HepG2 (cell line): ENCODE measurements around the gene TTYH1. TPM values are rescaled to one million over a fixed set of nuclear protein-coding genes. Genes with fewer than 3 reads are reported as not detected.

Source experiments
- ATAC-seq: fragments of 200-7000 bp; cut with Tn5 transposase; 3 replicates; pipeline ENCODE4 v1.9.1; 2020; ENCODE audit warnings: mild to moderate bottlenecking, moderate library complexity
- BruUV-seq: library from RNA; stranded (reverse); fragments of 400-500 nt; replicated peaks from 2 replicates; lab custom pipeline; 2021; lab: Mats Ljungman, UMichigan
- CTCF ChIA-PET: fragments of 300-600 bp; formaldehyde crosslinking; extraction: SDS; loops from one replicate; lab custom pipeline; 2021; ENCODE audit warnings: low total read pairs, inconsistent platforms, low intra/inter-chr PET ratio; lab: Yijun Ruan, JAX
- POLR2A ChIA-PET: fragments of 350-600 bp; sonication (Branson Sonifier 250); formaldehyde crosslinking; loops from one replicate; lab custom pipeline; 2020; ENCODE audit warnings: antibody characterized with exemption, inconsistent platforms; lab: Yijun Ruan, JAX
- DNase-seq: peaks from one replicate; pipeline ENCODE4 v3.0.0-alpha.2; 2015; ENCODE audit warnings: low spot score
- FAIRE-seq: peaks from 3 replicates; lab custom pipeline; 2011; peaks lifted over from hg19 to GRCh38; lab: Jason Lieb, UNC
- H2AFZ ChIP-seq: one replicate; pipeline ENCODE4 v1.6.1; 2011; ENCODE audit warnings: low read length, inconsistent platforms
- H3K27ac ChIP-seq: fragments of 300-600 bp; 3 replicates; pipeline ENCODE4 v1.8.0; 2011; ENCODE audit warnings: mixed run types, mild to moderate bottlenecking, mixed read lengths, low read length, inconsistent platforms; ENCODE audit not compliant: insufficient read depth; ENCODE audit errors: extremely low read length
- H3K27me3 ChIP-seq, 2 experiments: fragments of 200-600 bp in 1 of 2; 2 replicates in 1 of 2; 3 replicates in 1 of 2; pipeline versions ENCODE4 v1.6.0 to v1.8.0; 2011; ENCODE audit warnings: low read length in 2 of 2, mild to moderate bottlenecking in 2 of 2, moderate library complexity in 2 of 2, inconsistent platforms in 1 of 2; ENCODE audit not compliant: insufficient read depth in 2 of 2, control insufficient read depth in 1 of 2
- H3K36me3 ChIP-seq, 2 experiments: fragments of 200-600 bp in 1 of 2; replicated peaks in 1 of 2; 2 replicates in 1 of 2; 3 replicates in 1 of 2; pipeline versions ENCODE4 v1.5.1 to v1.8.0; 2011; ENCODE audit warnings: low read length in 2 of 2, inconsistent platforms in 1 of 2; ENCODE audit not compliant: insufficient read depth in 2 of 2, control insufficient read depth in 1 of 2
- H3K4me1 ChIP-seq: 2 replicates; pipeline ENCODE4 v1.5.1; 2012; ENCODE audit warnings: low read length, inconsistent platforms; ENCODE audit not compliant: insufficient read depth
- H3K4me2 ChIP-seq: 2 replicates; pipeline ENCODE4 v1.6.0; 2011; ENCODE audit warnings: low read depth, low read length, inconsistent platforms
- H3K4me3 ChIP-seq, 3 experiments: fragments of 200-600 bp in 1 of 3; sonication (generic), shearing (Covaris generic) in 1 of 3; replicated peaks in 1 of 3; 2 replicates each; pipeline ENCODE4 v1.5.1; 2011 to 2016; ENCODE audit warnings: low read length in 3 of 3, inconsistent platforms in 2 of 3, low read depth in 2 of 3, mild to moderate bottlenecking in 2 of 3, control low read depth in 1 of 3, mixed read lengths in 1 of 3; ENCODE audit not compliant: insufficient read depth in 1 of 3
- H3K79me2 ChIP-seq: one replicate; pipeline ENCODE4 v1.6.1; 2011; ENCODE audit warnings: low read length, inconsistent platforms; ENCODE audit not compliant: insufficient read depth
- H3K9ac ChIP-seq: 2 replicates; pipeline ENCODE4 v1.6.0; 2011; ENCODE audit warnings: mild to moderate bottlenecking, low read depth, low read length, inconsistent platforms; ENCODE audit not compliant: insufficient read depth
- H3K9me3 ChIP-seq: 2 replicates; pipeline ENCODE4 v1.5.1; 2012; ENCODE audit warnings: mild to moderate bottlenecking, low read length
- H4K20me1 ChIP-seq: 2 replicates; pipeline ENCODE4 v1.6.0; 2011; ENCODE audit warnings: inconsistent platforms, mild to moderate bottlenecking, low read length, moderate library complexity; ENCODE audit not compliant: insufficient read depth
- FOXO4 ChIP-seq: sonication (generic); formaldehyde crosslinking; conservative IDR thresholded peaks from 2 replicates; pipeline ENCODE4 v1.8.1; 2023; ENCODE audit warnings: missing genetic modification reagents
- GATA4 ChIP-seq: sonication (generic); IDR thresholded peaks from 2 replicates; pipeline ENCODE4 v1.6.1; 2016; ENCODE audit warnings: antibody characterized with exemption, low read depth, borderline replicate concordance
- GTF2F1 ChIP-seq: fragments of 150-350 bp; IDR thresholded peaks from 2 replicates; pipeline ENCODE4 v1.6.1; 2014; ENCODE audit warnings: low read length
- KIAA2018 ChIP-seq: sonication (generic); formaldehyde crosslinking; IDR thresholded peaks from 2 replicates; pipeline ENCODE4 v1.5.0; 2020; ENCODE audit warnings: mild to moderate bottlenecking, missing genetic modification reagents, borderline replicate concordance
- PATZ1 ChIP-seq: sonication (generic); formaldehyde crosslinking; IDR thresholded peaks from 2 replicates; pipeline ENCODE4 v1.4.0; 2020; ENCODE audit warnings: missing genetic modification reagents
- ZBTB20 ChIP-seq: sonication (generic); formaldehyde crosslinking; IDR thresholded peaks from 2 replicates; pipeline ENCODE4 v1.8.1; 2023; ENCODE audit warnings: missing genetic modification reagents, low read depth, mild to moderate bottlenecking, borderline replicate concordance
- ZNF121 ChIP-seq: sonication (generic); formaldehyde crosslinking; IDR thresholded peaks from 2 replicates; pipeline ENCODE4 v1.5.0; 2020; ENCODE audit warnings: mild to moderate bottlenecking, missing genetic modification reagents
- ZNF543 ChIP-seq: sonication (generic); formaldehyde crosslinking; IDR thresholded peaks from 2 replicates; pipeline ENCODE4 v1.4.0; 2020; ENCODE audit warnings: mild to moderate bottlenecking, missing genetic modification reagents
- WGBS: methylation state at CpG from one replicate; pipeline ENCODE4 v1.1.6; 2017; ENCODE audit warnings: low lambda C conversion rate; 5-methylcytosine and 5-hydroxymethylcytosine counted together
- in situ Hi-C: cut with HindIII; loops from 2 replicates; pipeline ENCODE4 v1.10.0; 2017; ENCODE audit warnings: low pct_unique_long_range_greater_than_20kb; ENCODE audit not compliant: extremely low pct_ligation_motif_present
- intact Hi-C: fragments of 100-400 bp; cut with micrococcal nuclease; formaldehyde crosslinking; loops from one replicate; pipeline ENCODE4 v1.10.0; 2022; ENCODE audit not compliant: unreplicated experiment
- polyA plus RNA-seq, 8 experiments: library from polyadenylated mRNA; depleted of rRNA in 3 of 8; stranded (reverse) in 7 of 8; unstranded in 1 of 8; fragments of >200 nt; fragmentation: Illumina TruSeq in 4 of 8; extraction: Trizol in 4 of 8; gene quantifications; 2 replicates each; pipeline versions ENCODE4 v1.2.1 to v1.2.3, GENCODE V29; 2011 to 2016; ENCODE audit warnings: low read depth in 4 of 8, missing spikeins in 1 of 8, mixed read lengths in 1 of 8; ENCODE audit not compliant: insufficient read depth in 1 of 8
- total RNA-seq, 5 experiments: library from RNA; depleted of rRNA; stranded (reverse); fragments of >200 nt; fragmentation: Illumina TruSeq; extraction: Trizol; gene quantifications; 2 replicates each; pipeline ENCODE4 v1.2.3, GENCODE V29; 2016; ENCODE audit warnings: low read depth in 1 of 5
- TF ChIP-seq, protein P1 (sequence below): sonication (generic); formaldehyde crosslinking; IDR thresholded peaks from 2 replicates; pipeline ENCODE4 v1.4.0; 2020; ENCODE audit warnings: missing genetic modification reagents

Gene TTYH1
- total and polyA plus RNA-seq, 2 of the 13 experiments (the other 11 are each of a cell fraction or from before 2014, with no cell fraction given) = 6.9 to 19.9 TPM

DNA sequence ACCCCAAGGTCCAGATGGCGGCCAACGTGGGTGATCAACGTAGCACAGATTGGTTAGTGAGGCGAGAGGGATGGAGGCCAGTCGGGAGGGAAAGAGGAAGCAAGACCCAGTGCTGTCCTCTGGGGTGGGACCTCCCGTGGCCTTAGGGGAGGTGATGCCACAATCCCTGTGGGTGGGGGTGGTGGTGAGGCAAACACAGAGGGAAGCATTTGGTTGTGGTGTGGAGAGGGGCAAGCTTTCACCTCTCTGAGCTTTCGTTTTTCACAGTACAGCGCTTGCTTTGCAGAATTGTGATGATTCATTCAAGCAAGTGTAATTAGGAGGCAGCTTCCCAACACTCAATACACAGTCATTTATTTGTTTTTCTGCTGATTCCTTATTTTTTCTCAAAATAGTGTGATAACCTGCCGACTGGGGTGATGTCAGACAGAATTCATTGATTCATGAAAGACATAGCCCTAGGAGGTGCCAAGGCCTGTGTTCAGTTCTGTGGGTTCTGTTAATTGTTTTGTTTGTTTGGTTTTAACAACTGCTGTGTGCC lies 36.1 kb downstream of the TTYH1 start:
- no peak for FAIRE-seq
- TF ChIP-seq PATZ1 (CRISPR knock-in tag) (no peak), GATA4 (no peak), ZNF543 (CRISPR knock-in tag) (no peak), FOXO4 (CRISPR knock-in tag) (no peak), GTF2F1 (no peak), KIAA2018 (CRISPR knock-in tag) (no peak), ZBTB20 (CRISPR knock-in tag) (no peak), ZNF121 (CRISPR knock-in tag) (no peak)
- TF ChIP-seq, protein P1, sequence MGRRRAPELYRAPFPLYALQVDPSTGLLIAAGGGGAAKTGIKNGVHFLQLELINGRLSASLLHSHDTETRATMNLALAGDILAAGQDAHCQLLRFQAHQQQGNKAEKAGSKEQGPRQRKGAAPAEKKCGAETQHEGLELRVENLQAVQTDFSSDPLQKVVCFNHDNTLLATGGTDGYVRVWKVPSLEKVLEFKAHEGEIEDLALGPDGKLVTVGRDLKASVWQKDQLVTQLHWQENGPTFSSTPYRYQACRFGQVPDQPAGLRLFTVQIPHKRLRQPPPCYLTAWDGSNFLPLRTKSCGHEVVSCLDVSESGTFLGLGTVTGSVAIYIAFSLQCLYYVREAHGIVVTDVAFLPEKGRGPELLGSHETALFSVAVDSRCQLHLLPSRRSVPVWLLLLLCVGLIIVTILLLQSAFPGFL = no peak

More for the DNA sequence above, 36.1 kb downstream of the TTYH1 start:
- WGBS = 84% methylated on average over 9 of the region's 9 CpGs
- ChIA-PET CTCF (no interaction called here), POLR2A (interaction anchor here (2.4 kb wide), 1 partner anchor 12 kb away, joined by 12 read pairs; the partner anchor contains the start of gene LENG9)
- Histone ChIP-seq H3K4me2 (peak overlapping the region; percentile 96), H3K9me3 (no peaks in the 10 kb centered on the region), H3K79me2 (peaks cover 52% of the 10 kb centered on the region), H3K4me1 (peaks cover 29% of the 10 kb centered on the region), H3K4me3 (0 out of 6 replicates have a peak overlapping the region, but pooled peaks of 1 of the 3 experiments have one; percentile 91), H3K27me3 (no peaks in the 10 kb centered on the region; a peak in 2 of 5 replicates), H3K27ac (no peak overlapping the region), H3K9ac (peak overlapping the region; percentile 95; the same call in 1 of the 2 replicates), H3K36me3 (peaks cover 31 to 54% of the 10 kb centered on the region in 2 experiments), H2AFZ (no peak overlapping the region), H4K20me1 (peaks cover 30% of the 10 kb centered on the region)
- ATAC-seq (no peak), DNase-seq (no peak)
- intact Hi-C loops = no loop called here
- in situ Hi-C loops = no loop called here
- BruUV-seq = no TSS peak
